Stimulated activated naive CD4-positive, alpha-beta T cell (primary cell): Measurements from ENCODE around the gene FRAS1.

ENCODE experiments used
- DNase-seq, 6 experiments: peaks; one replicate each; lab custom pipeline; 2025; lab: John Stamatoyannopoulos, UW

Gene FRAS1

DNA sequence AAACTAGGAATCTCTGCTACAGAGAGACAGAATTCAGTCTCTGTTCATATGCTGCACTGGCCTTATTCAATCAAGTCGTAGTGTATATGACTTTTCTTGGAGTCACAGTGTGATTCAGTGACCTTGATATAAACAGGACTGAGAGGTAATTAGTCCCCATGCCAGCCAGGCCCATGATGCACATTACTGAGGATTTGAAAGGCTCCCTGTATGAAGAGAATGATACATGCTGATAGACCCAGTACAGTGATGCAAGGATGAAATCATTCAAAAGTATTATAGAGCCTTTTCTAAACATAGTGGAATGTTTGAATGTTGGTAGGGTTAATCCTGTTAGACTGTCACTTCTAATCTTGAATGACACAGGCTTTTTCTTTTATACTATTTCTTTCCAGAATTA is 528.5 kb downstream of the FRAS1 start:
- DNase-seq: no peak

GRCh38 chr4:78588894-78589545 is 531.9 kb downstream of the FRAS1 start:
- no peak for DNase-seq

DNA sequence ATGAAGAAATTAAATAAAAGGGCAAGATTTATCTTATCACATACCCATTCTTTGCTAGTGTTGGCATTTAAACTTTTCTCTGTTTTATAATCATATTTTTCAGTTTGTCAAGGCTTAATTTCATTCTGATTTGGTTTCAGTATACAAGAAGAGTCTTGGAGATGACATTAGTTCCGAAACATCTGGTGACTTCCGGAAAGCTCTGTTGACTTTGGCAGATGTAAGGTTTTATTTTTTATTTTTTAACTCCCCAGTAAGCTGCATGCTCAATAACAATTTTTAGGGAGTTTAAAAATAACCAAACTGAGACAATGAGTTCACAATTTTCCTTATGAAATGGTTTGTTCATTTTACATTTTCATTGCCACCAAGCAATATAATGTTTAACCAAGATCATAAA is 534.3 kb downstream of the FRAS1 start:
- no peak for DNase-seq

DNA sequence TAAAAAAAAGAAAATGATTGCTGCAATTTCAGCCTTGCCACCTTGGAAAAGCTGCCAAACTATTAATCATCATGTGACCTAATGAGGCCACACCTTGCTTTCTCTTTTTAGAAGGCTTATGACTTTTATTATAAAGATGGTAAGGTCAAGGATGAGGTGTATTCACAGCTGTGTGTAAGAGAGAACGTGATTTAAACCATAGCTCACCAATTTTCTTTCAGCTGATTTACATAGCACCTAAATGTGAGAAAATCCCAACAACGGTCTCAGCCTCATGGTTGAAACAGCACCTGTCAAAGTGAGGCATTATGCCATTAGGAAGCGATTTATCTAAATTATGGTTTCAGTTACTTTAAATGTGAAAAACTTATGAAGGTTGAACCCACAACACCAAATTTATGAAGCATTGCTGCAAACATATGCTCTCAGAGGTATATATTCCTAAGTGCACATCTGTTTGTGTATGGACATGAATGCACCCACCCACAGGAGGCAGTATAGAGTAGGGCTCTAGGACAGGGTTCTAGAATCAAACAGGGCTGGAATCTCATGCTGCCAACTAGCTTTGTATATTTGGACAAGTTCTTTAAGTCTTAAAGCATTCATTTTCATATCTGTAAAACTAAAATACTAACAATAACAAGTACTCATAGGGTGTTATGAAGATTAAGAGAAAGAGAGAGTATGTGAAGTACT is 535.1 kb downstream of the FRAS1 start:
- no peak for DNase-seq
